Stimulated activated CD8-positive, alpha-beta memory T cell treated with anti-CD3 and anti-CD28 coated beads, Interleukin-2, amount 100 ng/mL, for 48 hours (primary cell): ENCODE results near the gene LPIN1.
"Not testable (repeated sequence)": the region's sequence is repeated elsewhere in the genome, so short reads cannot be mapped to it uniquely, and the experiment has no call there.

Source experiments
- DNase-seq, 2 donors: peaks; one replicate each; pipeline ENCODE4 v3.0.0-alpha.2; 2020; ENCODE audit warnings: low read depth in 2 of 2

The LPIN1 gene

GRCh38 chr2:11743846-11744553 is 2.4 kb upstream of the LPIN1 start:
- peak; percentile 59 to 72 for DNase-seq

GRCh38 chr2:11744631-11745394 is 1.6 kb upstream of the LPIN1 start:
- no peak for DNase-seq

GRCh38 chr2:11745613-11746375 is 638 bp upstream of the LPIN1 start:
- DNase-seq: no peak

GRCh38 chr2:11746807-11747459 is 501 bp downstream of the LPIN1 start:
- DNase-seq: no peak

GRCh38 chr2:11748018-11748860 is 1.8 kb downstream of the LPIN1 start:
- DNase-seq: no peak

GRCh38 chr2:11748861-11749645 is 2.6 kb downstream of the LPIN1 start:
- DNase-seq: no peak

- no peak for DNase-seq
These were observed 3.4 kb downstream of the LPIN1 start for GRCh38 chr2:11749646-11750349.

- DNase-seq: no peak
These were observed 4.0 kb downstream of the LPIN1 start for GRCh38 chr2:11750422-11750821.

- no peak for DNase-seq
These were observed 4.5 kb downstream of the LPIN1 start for GRCh38 chr2:11750917-11751316.

- DNase-seq: no peak
These were observed 6.5 kb downstream of the LPIN1 start for GRCh38 chr2:11752906-11753305.

- DNase-seq: no peak
These were observed 7.0 kb downstream of the LPIN1 start for GRCh38 chr2:11753452-11753885.

GRCh38 chr2:11753886-11754699 is 7.7 kb downstream of the LPIN1 start:
- DNase-seq: no peak

- no peak for DNase-seq
These were observed 8.2 kb downstream of the LPIN1 start for GRCh38 chr2:11754700-11755015.

- no peak for DNase-seq
These were observed 10.7 kb downstream of the LPIN1 start for GRCh38 chr2:11757101-11757500.

GRCh38 chr2:11758187-11758586 is 11.8 kb downstream of the LPIN1 start:
- DNase-seq: no peak

GRCh38 chr2:11758647-11759046 is 12.2 kb downstream of the LPIN1 start:
- no peak for DNase-seq

- not testable (repeated sequence) for DNase-seq
These were observed 12.9 kb downstream of the LPIN1 start for GRCh38 chr2:11759182-11759975.

GRCh38 chr2:11761259-11761658 is 14.8 kb downstream of the LPIN1 start:
- no peak for DNase-seq
